ENCODE data around the gene PKP2.
A peak's percentile ranks its signal among the peaks of the same experiment; 100 is the strongest.

PKP2 gene

GRCh38 chr12:32896432-32897280, at the start of gene PKP2:
TSS of gene PKP2 (minus strand) at chr12:32896777. CDS start at chr12:32896731, 46 bp downstream.
- DNase-seq (ENCODE audit: low read depth), result peak; percentile 32
- TF ChIP-seq CTCF (IDR thresholded peaks at IDR 0.05; ENCODE audit: low read length, missing control alignments), result no peak

GRCh38 chr12:32944195-32944594, 47.6 kb upstream of the PKP2 start:
- H3K4me3 ChIP-seq (replicated peaks; ENCODE audit: low read depth, low read length), result no peak overlapping the region
- no peak for TF ChIP-seq CTCF (IDR thresholded peaks at IDR 0.05; ENCODE audit: low read length, missing control alignments)
- no peak for DNase-seq (ENCODE audit: low read depth)

More at GRCh38 chr12:32896432-32897280, at the start of gene PKP2:
- H3K4me3 ChIP-seq (replicated peaks; ENCODE audit: low read depth, low read length), result peak within 1 kb of the TSS; percentile 70

DNA sequence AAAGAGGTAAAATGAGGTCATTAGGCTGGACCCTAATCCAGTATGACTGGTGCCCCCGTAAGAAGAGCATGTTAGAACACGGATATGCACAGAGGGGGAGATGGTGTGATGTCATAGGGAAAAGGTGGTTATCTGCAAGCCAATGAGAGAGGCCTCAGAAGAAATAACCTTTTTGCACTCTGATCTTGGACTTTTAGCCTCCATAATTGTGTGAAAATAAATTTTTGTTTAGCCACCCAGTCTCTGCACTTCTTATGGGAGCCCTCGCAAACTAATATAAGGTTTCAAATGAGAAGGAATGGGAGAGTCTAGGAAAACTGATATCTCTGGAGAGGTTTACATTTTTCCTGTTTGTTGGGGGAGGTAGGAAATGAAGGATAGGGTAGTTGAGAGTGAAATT, 43.2 kb upstream of the PKP2 start:
- no peak overlapping the region for H3K4me3 ChIP-seq (replicated peaks; ENCODE audit: low read depth, low read length)
- no peak for DNase-seq (ENCODE audit: low read depth)
- no peak for TF ChIP-seq CTCF (IDR thresholded peaks at IDR 0.05; ENCODE audit: low read length, missing control alignments)

- no peak overlapping the region for H3K4me3 ChIP-seq (replicated peaks; ENCODE audit: low read depth, low read length)
- TF ChIP-seq CTCF (IDR thresholded peaks at IDR 0.05; ENCODE audit: low read length, missing control alignments), result no peak
- no peak for DNase-seq (ENCODE audit: low read depth)
Observed at GRCh38 chr12:32926963-32927362, 30.4 kb upstream of the PKP2 start.

DNA sequence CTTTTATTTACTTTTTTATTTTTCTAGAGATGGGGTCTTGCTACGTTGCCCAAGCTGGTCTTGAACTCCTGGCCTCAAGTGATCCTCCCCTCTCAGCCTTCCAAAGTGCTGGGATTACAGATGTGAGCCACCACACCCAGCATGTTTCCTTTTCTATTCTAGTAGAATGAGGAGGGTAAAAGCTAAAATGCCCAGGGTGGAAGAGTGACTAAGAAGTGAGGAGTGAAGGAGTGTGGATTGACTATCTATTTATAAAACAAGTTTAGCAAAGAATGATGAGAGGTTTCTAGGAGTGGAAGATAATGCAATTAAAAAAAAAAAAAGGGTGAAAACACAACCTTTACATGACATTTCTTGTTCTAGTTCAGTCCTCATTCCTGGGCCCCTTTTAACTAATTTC, 29.8 kb upstream of the PKP2 start:
- no peak for TF ChIP-seq CTCF (IDR thresholded peaks at IDR 0.05; ENCODE audit: low read length, missing control alignments)
- no peak overlapping the region for H3K4me3 ChIP-seq (replicated peaks; ENCODE audit: low read depth, low read length)
- DNase-seq (ENCODE audit: low read depth), result no peak

GRCh38 chr12:32922546-32923297, 26.1 kb upstream of the PKP2 start:
- no peak for DNase-seq (ENCODE audit: low read depth)
- no peak overlapping the region for H3K4me3 ChIP-seq (replicated peaks; ENCODE audit: low read depth, low read length)
- TF ChIP-seq CTCF (IDR thresholded peaks at IDR 0.05; ENCODE audit: low read length, missing control alignments), result no peak
